A673 (cell line): ENCODE results near the gene MIER3. TPM values are rescaled to one million over a fixed set of nuclear protein-coding genes. Genes with fewer than 3 reads are reported as not detected.

Source experiments
- BruUV-seq: library from RNA; stranded (reverse); fragments of 400-500 nt; replicated peaks from 2 replicates; lab custom pipeline; 2021; lab: Mats Ljungman, UMichigan
- CTCF ChIA-PET: fragments of 300-600 bp; sonication (Branson Sonifier 250); formaldehyde crosslinking; loops from one replicate; lab custom pipeline; 2022; ENCODE audit warnings: antibody characterized with exemption; lab: Charles Lee
- POLR2A ChIA-PET: fragments of 300-600 bp; sonication (Branson Sonifier 250); formaldehyde crosslinking; loops from one replicate; lab custom pipeline; 2022; ENCODE audit warnings: antibody characterized with exemption; ENCODE audit not compliant: low non-redundant PET; lab: Charles Lee
- DNase-seq: peaks from one replicate; pipeline ENCODE4 v3.0.0-alpha.2; 2015; ENCODE audit warnings: low spot score
- H3K27ac ChIP-seq: fragments of 200-600 bp; sonication (generic); 2 replicates; pipeline ENCODE4 v1.5.1; 2016; ENCODE audit warnings: mixed run types, low read depth, mild to moderate bottlenecking, mixed read lengths, antibody characterized with exemption, low read length; ENCODE audit not compliant: poor library complexity, severe bottlenecking
- H3K27me3 ChIP-seq: fragments of 200-600 bp; sonication (generic); replicated peaks from 2 replicates; pipeline ENCODE4 v1.6.1; 2017; ENCODE audit warnings: mixed run types, low read depth, mild to moderate bottlenecking, mixed read lengths, antibody characterized with exemption, low read length; ENCODE audit not compliant: insufficient read depth, poor library complexity
- H3K36me3 ChIP-seq: fragments of 200-600 bp; sonication (generic); 2 replicates; pipeline ENCODE4 v1.6.1; 2016; ENCODE audit warnings: mixed run types, mild to moderate bottlenecking, mixed read lengths, antibody characterized with exemption, low read length; ENCODE audit not compliant: insufficient read depth, poor library complexity, severe bottlenecking
- H3K4me1 ChIP-seq: fragments of 200-600 bp; sonication (generic); 2 replicates; pipeline ENCODE4 v1.6.1; 2017; ENCODE audit warnings: mixed run types, mild to moderate bottlenecking, mixed read lengths, antibody characterized with exemption, low read length; ENCODE audit not compliant: insufficient read depth, poor library complexity, severe bottlenecking
- H3K4me3 ChIP-seq: fragments of 200-600 bp; sonication (generic); 2 replicates; pipeline ENCODE4 v1.5.1; 2016; ENCODE audit warnings: low read depth, mixed run types, mild to moderate bottlenecking, mixed read lengths, low read length; ENCODE audit not compliant: poor library complexity, severe bottlenecking
- H3K9me3 ChIP-seq: fragments of 200-600 bp; sonication (generic); 2 replicates; pipeline ENCODE4 v1.6.1; 2016; ENCODE audit warnings: mixed run types, low read depth, mild to moderate bottlenecking, mixed read lengths, antibody characterized with exemption, low read length; ENCODE audit not compliant: poor library complexity, severe bottlenecking
- CTCF ChIP-seq: fragments of 300-800, 200-600 bp; sonication (generic); conservative IDR thresholded peaks from 2 replicates; pipeline ENCODE4 v1.5.1; 2017; ENCODE audit warnings: low read depth, mild to moderate bottlenecking, antibody characterized with exemption, low read length, moderate library complexity, mixed read lengths
- EZH2 ChIP-seq: fragments of 200-600 bp; sonication (generic); IDR thresholded peaks from 2 replicates; pipeline ENCODE4 v1.6.1; 2017; ENCODE audit warnings: borderline replicate concordance, low read depth, mild to moderate bottlenecking, mixed read lengths, antibody characterized with exemption, low read length; ENCODE audit not compliant: poor library complexity, severe bottlenecking
- intact Hi-C: fragments of 100-400 bp; cut with micrococcal nuclease; formaldehyde crosslinking; loops from one replicate; pipeline ENCODE4 v1.10.0; 2022; ENCODE audit not compliant: unreplicated experiment
- total RNA-seq: library from RNA; stranded (reverse); gene quantifications from 2 replicates; pipeline ENCODE4 v1.2.3, GENCODE V29; 2021

The MIER3 gene
- total RNA-seq, 1 experiment from 2014 or later = 26.2 TPM

GRCh38 chr5:56896763-56897162, 55.2 kb downstream of the MIER3 start:
- POLR2A ChIA-PET = no interaction called here
- H3K36me3 ChIP-seq = no peaks in the 10 kb centered on the region
- no peaks in the 10 kb centered on the region for H3K27me3 ChIP-seq
- CTCF ChIA-PET = no interaction called here
- H3K27ac ChIP-seq = no peak overlapping the region
- H3K4me1 ChIP-seq = no peaks in the 10 kb centered on the region
- no peak for DNase-seq
- TF ChIP-seq CTCF (no peak), EZH2 (no peak)
- no peaks in the 10 kb centered on the region for H3K9me3 ChIP-seq
- no peak overlapping the region for H3K4me3 ChIP-seq
- no TSS peak for BruUV-seq
- intact Hi-C loops = no loop called here

- BruUV-seq = no TSS peak
- Histone ChIP-seq H3K9me3 (no peaks in the 10 kb centered on the region), H3K27me3 (no peaks in the 10 kb centered on the region), H3K4me1 (no peaks in the 10 kb centered on the region), H3K36me3 (peaks cover under 1% of the 10 kb centered on the region), H3K27ac (no peak overlapping the region), H3K4me3 (no peak overlapping the region)
- ChIA-PET POLR2A (no interaction called here), CTCF (no interaction called here)
- intact Hi-C loops = no loop called here
- DNase-seq = no peak
- TF ChIP-seq CTCF = no peak
- no peak for TF ChIP-seq EZH2
Measured at GRCh38 chr5:56893251-56893951, 58.5 kb downstream of the MIER3 start.

- H3K4me1 ChIP-seq = no peaks in the 10 kb centered on the region
- no peak for DNase-seq
- no peaks in the 10 kb centered on the region for H3K27me3 ChIP-seq
- CTCF ChIA-PET = no interaction called here
- no peak for TF ChIP-seq CTCF
- no peak for TF ChIP-seq EZH2
- no peak overlapping the region for H3K27ac ChIP-seq
- intact Hi-C loops = no loop called here
- no TSS peak for BruUV-seq
- no peaks in the 10 kb centered on the region for H3K9me3 ChIP-seq
- H3K36me3 ChIP-seq = no peaks in the 10 kb centered on the region
- POLR2A ChIA-PET = no interaction called here
- no peak overlapping the region for H3K4me3 ChIP-seq
Measured at GRCh38 chr5:56881571-56881970, 70.4 kb downstream of the MIER3 start.
